Retinal pigment epithelial cell (primary cell): ENCODE data around the gene VPS45.
"Not testable (repeated sequence)": the region's sequence is repeated elsewhere in the genome, so short reads cannot be mapped to it uniquely, and the experiment has no call there.

Experiments used
- DNase-seq: peaks from one replicate; pipeline ENCODE4 v3.0.0-alpha.2; 2010; ENCODE audit warnings: low read depth
- H3K4me3 ChIP-seq: 2 replicates; pipeline ENCODE4 v1.5.1; 2011; ENCODE audit warnings: mild to moderate bottlenecking, low read length, control low read depth, moderate library complexity
- CTCF ChIP-seq: conservative IDR thresholded peaks from 2 replicates; pipeline ENCODE4 v1.5.1; 2011; ENCODE audit warnings: low read depth, low read length, control low read depth, inconsistent platforms

VPS45 gene

GRCh38 chr1:150034336-150034735 is 33.2 kb upstream of the VPS45 start:
- DNase-seq: no peak
- no peak overlapping the region for H3K4me3 ChIP-seq
- no peak for TF ChIP-seq CTCF

GRCh38 chr1:150049926-150050325 is 17.6 kb upstream of the VPS45 start:
- TF ChIP-seq CTCF: no peak

GRCh38 chr1:150051089-150051373 is 16.5 kb upstream of the VPS45 start:
- no peak for DNase-seq
- H3K4me3 ChIP-seq: no peak overlapping the region
- no peak for TF ChIP-seq CTCF

More at GRCh38 chr1:150049926-150050325, 17.6 kb upstream of the VPS45 start:
- DNase-seq: no peak
- no peak overlapping the region for H3K4me3 ChIP-seq

GRCh38 chr1:150051905-150052412 is 15.6 kb upstream of the VPS45 start:
- H3K4me3 ChIP-seq, DNase-seq: not testable (repeated sequence)

- no peak for TF ChIP-seq CTCF
- H3K4me3 ChIP-seq: no peak overlapping the region
- no peak for DNase-seq
Observed at GRCh38 chr1:150053926-150054325, 13.7 kb upstream of the VPS45 start.

- H3K4me3 ChIP-seq, DNase-seq: not testable (repeated sequence)
Observed at GRCh38 chr1:150055507-150055906, 12.1 kb upstream of the VPS45 start.

- H3K4me3 ChIP-seq: no peak overlapping the region
- TF ChIP-seq CTCF: no peak
- DNase-seq: no peak
Observed at GRCh38 chr1:150056407-150056806, 11.2 kb upstream of the VPS45 start.

GRCh38 chr1:150060260-150060659 is 7.3 kb upstream of the VPS45 start:
- no peak overlapping the region for H3K4me3 ChIP-seq
- no peak for TF ChIP-seq CTCF
- DNase-seq: no peak
